ENCODE measurements around the gene EMC1.
"Not testable (repeated sequence)": the region's sequence is repeated elsewhere in the genome, so short reads cannot be mapped to it uniquely, and the experiment has no call there.

EMC1 gene

GRCh38 chr1:19274636-19275035 is 23.3 kb upstream of the EMC1 start:
- no peak overlapping the region for H3K27ac ChIP-seq (ENCODE audit: low read depth, low read length)
- H3K4me1 ChIP-seq (ENCODE audit: control insufficient read depth, insufficient read depth, low read length) = no peaks in the 10 kb centered on the region
- no peaks in the 10 kb centered on the region for H3K36me3 ChIP-seq (ENCODE audit: control insufficient read depth, insufficient read depth, low read length)
- peaks cover 23% of the 10 kb centered on the region for H3K27me3 ChIP-seq (ENCODE audit: control insufficient read depth, insufficient read depth, low read length)
- H3K4me3 ChIP-seq (ENCODE audit: low read depth, low read length) = peak overlapping the region; percentile 9; the same call in 1 of the 2 replicates
- H3K9me3 ChIP-seq (ENCODE audit: control insufficient read depth, insufficient read depth, low read length) = no peaks in the 10 kb centered on the region
- H3K9ac ChIP-seq (ENCODE audit: low read depth, low read length) = no peak overlapping the region

GRCh38 chr1:19273844-19274531 is 22.7 kb upstream of the EMC1 start:
- not testable (repeated sequence) for H3K27ac ChIP-seq (ENCODE audit: low read depth, low read length); H3K9me3 ChIP-seq (ENCODE audit: control insufficient read depth, insufficient read depth, low read length); H3K36me3 ChIP-seq (ENCODE audit: control insufficient read depth, insufficient read depth, low read length); H3K4me1 ChIP-seq (ENCODE audit: control insufficient read depth, insufficient read depth, low read length); H3K9ac ChIP-seq (ENCODE audit: low read depth, low read length)
- Histone ChIP-seq H3K4me3 (ENCODE audit: low read depth, low read length) (peak overlapping the region; percentile 9; the same call in 1 of the 2 replicates), H3K27me3 (ENCODE audit: control insufficient read depth, insufficient read depth, low read length) (peaks cover 23% of the 10 kb centered on the region)

GRCh38 chr1:19273106-19273843 is 22.0 kb upstream of the EMC1 start:
- H3K36me3 ChIP-seq (ENCODE audit: control insufficient read depth, insufficient read depth, low read length) = no peaks in the 10 kb centered on the region
- no peak overlapping the region for H3K4me3 ChIP-seq (ENCODE audit: low read depth, low read length)
- H3K9me3 ChIP-seq (ENCODE audit: control insufficient read depth, insufficient read depth, low read length) = no peaks in the 10 kb centered on the region
- H3K27ac ChIP-seq (ENCODE audit: low read depth, low read length) = no peak overlapping the region
- peaks cover 23% of the 10 kb centered on the region for H3K27me3 ChIP-seq (ENCODE audit: control insufficient read depth, insufficient read depth, low read length)
- H3K9ac ChIP-seq (ENCODE audit: low read depth, low read length) = no peak overlapping the region
- H3K4me1 ChIP-seq (ENCODE audit: control insufficient read depth, insufficient read depth, low read length) = no peaks in the 10 kb centered on the region

- no peaks in the 10 kb centered on the region for H3K4me1 ChIP-seq (ENCODE audit: control insufficient read depth, insufficient read depth, low read length)
- no peaks in the 10 kb centered on the region for H3K9me3 ChIP-seq (ENCODE audit: control insufficient read depth, insufficient read depth, low read length)
- H3K36me3 ChIP-seq (ENCODE audit: control insufficient read depth, insufficient read depth, low read length) = no peaks in the 10 kb centered on the region
- peaks cover 23% of the 10 kb centered on the region for H3K27me3 ChIP-seq (ENCODE audit: control insufficient read depth, insufficient read depth, low read length)
- no peak overlapping the region for H3K9ac ChIP-seq (ENCODE audit: low read depth, low read length)
- no peak overlapping the region for H3K4me3 ChIP-seq (ENCODE audit: low read depth, low read length)
- no peak overlapping the region for H3K27ac ChIP-seq (ENCODE audit: low read depth, low read length)
Measured at GRCh38 chr1:19272064-19272463, 20.7 kb upstream of the EMC1 start.

GRCh38 chr1:19270343-19270730 is 19.0 kb upstream of the EMC1 start:
- not testable (repeated sequence) for H3K27ac ChIP-seq (ENCODE audit: low read depth, low read length); H3K4me1 ChIP-seq (ENCODE audit: control insufficient read depth, insufficient read depth, low read length); H3K36me3 ChIP-seq (ENCODE audit: control insufficient read depth, insufficient read depth, low read length); H3K9me3 ChIP-seq (ENCODE audit: control insufficient read depth, insufficient read depth, low read length); H3K9ac ChIP-seq (ENCODE audit: low read depth, low read length); H3K4me3 ChIP-seq (ENCODE audit: low read depth, low read length)
- peaks cover 23% of the 10 kb centered on the region for H3K27me3 ChIP-seq (ENCODE audit: control insufficient read depth, insufficient read depth, low read length)

GRCh38 chr1:19269427-19270342 is 18.4 kb upstream of the EMC1 start:
- H3K9me3 ChIP-seq (ENCODE audit: control insufficient read depth, insufficient read depth, low read length); H3K36me3 ChIP-seq (ENCODE audit: control insufficient read depth, insufficient read depth, low read length); H3K4me3 ChIP-seq (ENCODE audit: low read depth, low read length); H3K27ac ChIP-seq (ENCODE audit: low read depth, low read length); H3K9ac ChIP-seq (ENCODE audit: low read depth, low read length); H3K4me1 ChIP-seq (ENCODE audit: control insufficient read depth, insufficient read depth, low read length): not testable (repeated sequence)
- H3K27me3 ChIP-seq (ENCODE audit: control insufficient read depth, insufficient read depth, low read length) = peaks cover 18% of the 10 kb centered on the region

GRCh38 chr1:19268445-19268844 is 17.1 kb upstream of the EMC1 start:
- H3K36me3 ChIP-seq (ENCODE audit: control insufficient read depth, insufficient read depth, low read length) = no peaks in the 10 kb centered on the region
- H3K4me1 ChIP-seq (ENCODE audit: control insufficient read depth, insufficient read depth, low read length) = no peaks in the 10 kb centered on the region
- H3K9me3 ChIP-seq (ENCODE audit: control insufficient read depth, insufficient read depth, low read length) = no peaks in the 10 kb centered on the region
- H3K27ac ChIP-seq (ENCODE audit: low read depth, low read length) = no peak overlapping the region
- no peak overlapping the region for H3K9ac ChIP-seq (ENCODE audit: low read depth, low read length)
- no peak overlapping the region for H3K4me3 ChIP-seq (ENCODE audit: low read depth, low read length)
- peaks cover 7% of the 10 kb centered on the region for H3K27me3 ChIP-seq (ENCODE audit: control insufficient read depth, insufficient read depth, low read length)

DNA sequence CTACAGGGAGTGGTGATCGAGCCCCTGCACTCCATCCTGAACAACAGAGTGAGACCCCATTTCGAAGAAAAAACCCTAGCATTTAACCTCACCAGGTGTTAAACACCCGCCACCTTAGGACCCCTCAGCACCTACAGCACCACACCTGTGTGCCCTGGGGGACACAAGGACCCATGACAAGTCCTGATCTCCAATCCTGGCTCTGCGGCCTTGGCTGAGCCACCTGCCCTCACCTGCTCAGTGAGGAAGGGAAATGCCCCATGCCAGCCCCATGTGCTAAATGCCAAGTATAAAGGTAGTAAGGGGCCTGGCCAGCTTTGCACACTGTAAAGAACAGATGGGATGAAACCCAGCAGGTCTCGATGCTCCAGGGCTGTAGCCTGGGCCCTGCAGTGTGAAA is 11.4 kb upstream of the EMC1 start:
- no peak overlapping the region for H3K27ac ChIP-seq (ENCODE audit: low read depth, low read length)
- H3K9me3 ChIP-seq (ENCODE audit: control insufficient read depth, insufficient read depth, low read length) = no peaks in the 10 kb centered on the region
- no peak overlapping the region for H3K4me3 ChIP-seq (ENCODE audit: low read depth, low read length)
- no peaks in the 10 kb centered on the region for H3K27me3 ChIP-seq (ENCODE audit: control insufficient read depth, insufficient read depth, low read length)
- no peak overlapping the region for H3K9ac ChIP-seq (ENCODE audit: low read depth, low read length)
- H3K4me1 ChIP-seq (ENCODE audit: control insufficient read depth, insufficient read depth, low read length) = no peaks in the 10 kb centered on the region
- H3K36me3 ChIP-seq (ENCODE audit: control insufficient read depth, insufficient read depth, low read length) = peaks cover 31% of the 10 kb centered on the region

DNA sequence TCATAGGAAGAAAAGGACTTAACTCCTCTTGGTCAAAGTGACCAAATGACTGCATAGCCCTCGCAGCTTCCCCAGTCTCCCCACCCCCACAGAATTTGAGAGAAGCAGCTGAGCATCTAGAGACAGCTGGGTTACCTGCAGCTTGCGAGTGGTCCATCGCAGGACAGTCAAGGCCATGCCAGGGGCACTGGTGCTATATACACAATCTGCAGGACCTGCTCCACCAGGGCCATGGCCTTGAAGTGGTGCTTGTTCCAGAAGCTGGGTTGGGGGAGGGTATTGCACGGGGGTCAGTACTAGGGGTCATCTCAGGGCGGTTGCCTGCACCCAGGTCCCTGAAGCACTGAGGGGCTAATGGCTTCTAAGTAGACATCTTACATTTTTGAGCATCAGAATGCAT is 10.7 kb upstream of the EMC1 start:
- Histone ChIP-seq H3K9me3 (ENCODE audit: control insufficient read depth, insufficient read depth, low read length) (no peaks in the 10 kb centered on the region), H3K27ac (ENCODE audit: low read depth, low read length) (no peak overlapping the region), H3K9ac (ENCODE audit: low read depth, low read length) (no peak overlapping the region), H3K4me1 (ENCODE audit: control insufficient read depth, insufficient read depth, low read length) (no peaks in the 10 kb centered on the region), H3K27me3 (ENCODE audit: control insufficient read depth, insufficient read depth, low read length) (no peaks in the 10 kb centered on the region), H3K36me3 (ENCODE audit: control insufficient read depth, insufficient read depth, low read length) (peaks cover 38% of the 10 kb centered on the region), H3K4me3 (ENCODE audit: low read depth, low read length) (no peak overlapping the region)

GRCh38 chr1:19260211-19261138 is 9.2 kb upstream of the EMC1 start:
- H3K36me3 ChIP-seq (ENCODE audit: control insufficient read depth, insufficient read depth, low read length) = peaks cover 54% of the 10 kb centered on the region
- H3K9me3 ChIP-seq (ENCODE audit: control insufficient read depth, insufficient read depth, low read length) = no peaks in the 10 kb centered on the region
- no peaks in the 10 kb centered on the region for H3K27me3 ChIP-seq (ENCODE audit: control insufficient read depth, insufficient read depth, low read length)
- no peak overlapping the region for H3K27ac ChIP-seq (ENCODE audit: low read depth, low read length)
- H3K4me3 ChIP-seq (ENCODE audit: low read depth, low read length) = no peak overlapping the region
- no peak overlapping the region for H3K9ac ChIP-seq (ENCODE audit: low read depth, low read length)
- H3K4me1 ChIP-seq (ENCODE audit: control insufficient read depth, insufficient read depth, low read length) = no peaks in the 10 kb centered on the region
